Tibial nerve (tissue), 4 donors: Measurements from ENCODE around the gene NUTM2G.
"Not testable (repeated sequence)": the region's sequence is repeated elsewhere in the genome, so short reads cannot be mapped to it uniquely, and the experiment has no call there.

Experiments
- CTCF ChIP-seq, 5 experiments: fragments of 200-600 bp in 3 of 5; fragments of 450-650 bp in 2 of 5; sonication (generic) in 3 of 5; IDR thresholded peaks; one replicate each; pipeline ENCODE4 v1.5.1; 2016 to 2019; ENCODE audit warnings: antibody characterized with exemption in 5 of 5, mild to moderate bottlenecking in 3 of 5, moderate library complexity in 2 of 5
- EP300 ChIP-seq, 2 donors: sonication (generic); formaldehyde crosslinking; IDR thresholded peaks; one replicate each; pipeline ENCODE4 v1.6.1; 2017; ENCODE audit warnings: antibody characterized with exemption in 2 of 2, mild to moderate bottlenecking in 1 of 2
- POLR2A ChIP-seq, 2 donors: fragments of 450-650 bp; IDR thresholded peaks; one replicate each; pipeline ENCODE4 v1.6.1; 2017; ENCODE audit warnings: antibody characterized with exemption in 2 of 2, mild to moderate bottlenecking in 2 of 2, moderate library complexity in 2 of 2

- not testable (repeated sequence) for TF ChIP-seq CTCF, POLR2A, EP300 (IDR thresholded peaks at IDR 0.05)
Observed at GRCh38 chr9:96950539-96950938, 21.9 kb downstream of the NUTM2G start.
